RWPE1 (cell line): Measurements from ENCODE around the gene MMP21.

ENCODE experiments used
- CTCF ChIA-PET: fragments of 350-600 bp; sonication (Branson Sonifier 250); formaldehyde crosslinking; extraction: SDS; loops from one replicate; lab custom pipeline; 2021; lab: Yijun Ruan, JAX
- POLR2A ChIA-PET: fragments of 400-600 bp; formaldehyde crosslinking; extraction: SDS; loops from one replicate; lab custom pipeline; 2020; ENCODE audit warnings: antibody characterized with exemption; ENCODE audit not compliant: low non-redundant PET; lab: Yijun Ruan, JAX
- DNase-seq: peaks from one replicate; pipeline ENCODE4 v3.0.0; 2012; ENCODE audit warnings: low spot score
- H3K27ac ChIP-seq: fragments of 450-650 bp; 2 replicates; pipeline ENCODE4 v1.5.1; 2017
- CTCF ChIP-seq: fragments of 450-650 bp; conservative IDR thresholded peaks from 2 replicates; pipeline ENCODE4 v1.5.1; 2017; ENCODE audit warnings: low read depth, mild to moderate bottlenecking

Gene MMP21

DNA sequence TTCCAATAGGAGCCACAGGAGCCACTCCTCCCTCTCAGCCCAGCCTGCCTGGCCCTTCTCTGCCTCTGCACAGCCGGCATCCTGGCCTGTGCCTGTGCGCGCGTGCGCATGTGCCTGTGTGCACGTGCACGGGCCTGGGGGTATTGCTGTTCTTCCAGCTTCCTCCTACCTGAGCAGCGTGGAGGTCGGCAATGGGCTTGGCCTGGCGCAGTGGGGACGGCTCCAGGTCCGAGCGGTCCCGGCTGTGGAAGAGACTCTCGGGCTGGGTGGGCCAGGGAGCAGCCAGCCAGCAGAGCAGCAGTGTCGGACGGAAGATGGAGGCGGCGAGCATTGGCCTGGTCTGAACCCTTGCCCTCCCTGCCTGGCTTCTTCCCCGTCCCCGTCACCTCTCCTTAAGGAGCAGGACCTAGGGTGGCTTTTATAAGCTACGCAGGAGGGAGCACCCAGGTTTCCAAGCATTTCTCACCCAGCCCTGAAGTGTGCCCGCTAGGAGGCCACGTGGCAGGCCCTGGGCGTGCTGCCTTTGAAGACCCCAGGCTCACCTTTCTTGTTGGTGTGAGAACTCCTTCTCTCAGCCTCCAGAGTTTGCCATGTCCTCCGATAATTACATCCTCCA lies at the start of gene MMP21:
Gene MMP21, minus strand, starts transcription at position 331 of the 616 bp plus-strand sequence. Its CDS starts 0 bp downstream, at position 331.
- TF ChIP-seq CTCF: no peak
- no peak for DNase-seq
- ChIA-PET CTCF (no interaction called here), POLR2A (no interaction called here)
- H3K27ac ChIP-seq: no peak within 1 kb of the TSS

GRCh38 chr10:125824736-125825135 lies 49.1 kb upstream of the MMP21 start:
- POLR2A ChIA-PET: no interaction called here
- TF ChIP-seq CTCF: no peak
- no peak overlapping the region for H3K27ac ChIP-seq
- CTCF ChIA-PET: no interaction called here
- peak; percentile 68 for DNase-seq

- H3K27ac ChIP-seq: peak overlapping the region; percentile 83
- no peak for TF ChIP-seq CTCF
- ChIA-PET POLR2A (no interaction called here), CTCF (interaction anchor here (0.6 kb wide), 1 partner anchor 676 kb away, joined by 3 read pairs; no protein-coding TSS in a partner anchor)
- DNase-seq: no peak
These were observed 48.1 kb upstream of the MMP21 start for GRCh38 chr10:125823663-125824251.

- peak; percentile 98 for DNase-seq
- H3K27ac ChIP-seq: peak within 1 kb of the TSS; percentile 83
- TF ChIP-seq CTCF: no peak
- POLR2A ChIA-PET: interaction anchor here (0.5 kb wide), 1 partner anchor 28 kb away, joined by 9 read pairs; no protein-coding TSS in a partner anchor
- CTCF ChIA-PET: interaction anchor here (0.5 to 0.6 kb wide), 2 partner anchors 479 to 676 kb away, joined by 3 read pairs; no protein-coding TSS in a partner anchor
These were observed 47.4 kb upstream of the MMP21 start, which contains the start of the genes BCCIP and UROS for GRCh38 chr10:125822878-125823662. Gene BCCIP (plus strand): TSS chr10:125823546. CDS start chr10:125823558, 12 bp downstream. Gene UROS (minus strand): TSS chr10:125823258. CDS start chr10:125816499, 6,759 bp downstream.

GRCh38 chr10:125820701-125821100 lies 45.1 kb upstream of the MMP21 start:
- CTCF ChIA-PET: interaction anchor here (0.5 kb wide), 1 partner anchor 478 kb away, joined by 3 read pairs; no protein-coding TSS in a partner anchor

More at GRCh38 chr10:125820701-125821100, 45.1 kb upstream of the MMP21 start:
- no peak for TF ChIP-seq CTCF
- no peak overlapping the region for H3K27ac ChIP-seq
- POLR2A ChIA-PET: no interaction called here
- no peak for DNase-seq
